Activated naive CD4-positive, alpha-beta T cell (primary cell): ENCODE measurements around the gene RBM47.
"Not testable (repeated sequence)": the region's sequence is repeated elsewhere in the genome, so short reads cannot be mapped to it uniquely, and the experiment has no call there.

Source experiments
- DNase-seq, 4 experiments: peaks; one replicate each; lab custom pipeline; 2025; lab: John Stamatoyannopoulos, UW

Gene RBM47

DNA sequence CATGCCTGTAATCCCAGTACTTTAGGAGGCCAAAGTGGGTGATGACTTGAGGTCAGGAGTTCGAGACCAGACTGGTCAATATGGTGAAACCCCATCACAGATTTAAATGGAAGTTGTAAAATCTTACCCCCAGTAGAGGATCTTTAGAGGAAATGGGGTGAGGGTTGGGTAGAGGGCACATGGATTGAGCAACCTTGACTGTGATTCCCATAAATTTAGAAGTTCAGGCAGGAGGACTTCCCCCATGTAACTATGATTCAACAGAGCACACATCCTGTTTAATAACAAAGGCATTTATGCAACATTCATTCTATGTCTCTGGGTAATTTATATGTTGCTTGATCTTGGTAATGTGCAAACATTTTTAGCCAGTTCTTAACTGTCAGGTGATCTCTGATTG lies 143.1 kb downstream of the RBM47 start:
- DNase-seq, result no peak

DNA sequence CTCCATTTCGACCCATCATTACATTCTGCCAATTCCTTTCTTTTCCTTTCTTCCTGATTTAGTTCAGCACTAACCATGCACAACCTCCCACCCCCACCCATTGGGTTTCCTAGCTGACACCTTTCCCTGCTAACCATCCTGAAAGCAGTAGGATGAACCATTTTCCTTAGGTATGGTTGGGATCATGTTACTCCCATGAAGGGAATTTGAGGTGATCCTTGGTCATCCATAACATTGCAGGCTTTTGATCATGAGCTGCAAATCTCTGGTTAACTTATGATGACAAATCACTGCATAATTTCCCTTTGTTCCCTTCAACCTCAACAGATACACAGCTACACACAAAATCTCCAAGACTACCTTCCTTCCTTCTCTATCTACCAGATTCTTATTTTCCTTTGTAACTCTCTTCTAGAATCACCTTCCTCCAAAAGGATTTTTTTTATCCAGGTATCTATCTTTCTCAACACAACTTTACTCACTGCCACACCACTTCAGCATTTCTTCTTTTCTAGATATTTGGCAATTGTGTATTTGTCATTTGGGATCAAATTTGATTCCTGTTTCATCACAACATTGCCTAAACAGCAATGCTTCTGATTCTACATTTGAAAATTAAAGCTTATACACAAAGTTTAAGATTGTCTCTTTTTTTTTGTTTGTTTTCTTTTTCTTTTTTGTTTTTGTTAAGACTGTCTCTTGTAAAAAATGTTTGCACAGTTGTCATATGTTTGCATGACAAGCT lies 145.1 kb downstream of the RBM47 start:
- DNase-seq, result no peak

DNA sequence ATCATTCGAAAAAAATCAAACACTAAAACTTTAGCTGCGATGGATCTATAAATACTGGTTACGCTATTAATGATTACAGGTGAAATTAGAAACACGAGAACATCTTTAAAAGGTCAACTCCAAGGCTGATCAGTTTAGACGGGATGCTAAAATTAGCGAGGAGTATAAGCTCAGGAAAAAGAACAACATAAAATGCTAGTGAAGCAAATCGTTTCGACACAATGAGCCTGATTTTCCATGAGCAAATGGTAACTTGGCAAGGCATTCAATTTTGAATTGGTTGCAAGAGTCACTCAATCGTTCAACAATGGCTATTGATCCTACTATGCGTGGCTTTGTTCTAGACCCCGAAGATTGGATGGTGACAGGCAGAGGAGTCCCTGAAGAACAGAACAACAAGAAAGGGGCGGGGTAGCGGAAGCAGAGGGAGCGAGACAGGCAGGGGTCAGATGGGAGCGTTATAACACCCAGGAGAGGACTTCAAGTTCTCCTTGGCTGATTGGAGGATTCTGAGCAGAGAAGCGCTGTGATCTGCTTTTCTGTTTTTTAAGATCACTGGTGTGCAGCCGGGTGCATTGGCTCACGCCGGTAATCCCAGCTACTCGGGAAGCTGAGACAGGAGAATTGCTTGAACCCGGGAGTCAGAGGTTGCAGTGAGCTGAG lies 146.5 kb downstream of the RBM47 start:
- no peak for DNase-seq

DNA sequence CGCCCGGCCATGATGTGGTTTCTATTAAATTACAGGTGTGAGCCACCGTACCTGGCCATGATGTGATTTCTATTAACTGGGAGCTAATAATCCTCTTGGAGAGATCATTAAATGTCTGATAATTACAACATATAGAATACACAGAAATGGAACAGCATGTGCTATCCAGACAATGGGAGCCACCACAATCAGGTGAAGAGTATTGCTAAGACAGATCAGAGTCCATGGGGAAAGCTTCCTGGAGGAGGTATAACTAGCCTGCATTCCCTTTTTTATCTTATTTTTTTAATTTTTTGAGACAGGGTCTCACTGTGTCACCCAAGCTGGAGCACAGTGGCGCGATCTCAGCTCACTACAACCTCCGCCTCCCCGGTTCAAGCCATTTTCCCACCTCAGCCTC lies 147.7 kb downstream of the RBM47 start:
- no peak for DNase-seq

DNA sequence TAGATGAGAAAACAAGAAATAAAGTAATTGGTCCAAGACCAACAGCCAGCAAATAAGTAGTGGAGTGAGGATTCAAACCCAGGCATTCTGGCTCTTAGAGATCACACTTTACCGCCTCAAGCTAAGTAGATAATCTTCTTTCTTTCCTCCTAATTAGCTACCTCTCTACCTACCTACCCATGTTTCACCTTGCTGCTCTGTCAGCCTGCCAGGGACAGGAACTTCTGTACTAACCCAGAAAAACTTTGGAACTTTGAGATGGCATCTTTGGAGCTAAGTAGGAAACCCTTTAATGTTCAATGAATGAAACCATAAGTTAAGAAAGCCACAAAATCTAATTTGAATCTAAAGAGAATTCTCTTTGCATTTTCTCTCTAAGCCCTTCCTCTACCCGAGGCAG lies 149.4 kb downstream of the RBM47 start:
- no peak for DNase-seq

DNA sequence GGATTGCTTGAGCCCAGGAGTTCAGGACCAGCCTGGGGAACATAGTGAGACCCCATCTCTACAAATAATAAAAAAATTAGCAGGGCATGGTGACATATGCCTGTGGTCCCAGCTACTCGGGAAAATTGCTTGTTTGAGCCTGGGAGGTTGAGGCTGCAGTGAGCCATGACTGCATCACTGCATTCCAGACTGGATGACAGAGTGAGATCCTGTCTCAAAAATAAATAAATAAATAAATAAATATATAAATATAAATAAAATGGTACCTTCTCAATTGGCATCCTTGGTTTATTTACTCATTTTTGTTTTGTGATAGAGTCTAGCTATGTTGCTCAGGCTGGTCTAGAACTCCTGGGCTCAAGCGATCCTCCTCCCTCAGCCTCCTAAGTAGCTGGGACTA lies 150.3 kb downstream of the RBM47 start:
- no peak for DNase-seq

DNA sequence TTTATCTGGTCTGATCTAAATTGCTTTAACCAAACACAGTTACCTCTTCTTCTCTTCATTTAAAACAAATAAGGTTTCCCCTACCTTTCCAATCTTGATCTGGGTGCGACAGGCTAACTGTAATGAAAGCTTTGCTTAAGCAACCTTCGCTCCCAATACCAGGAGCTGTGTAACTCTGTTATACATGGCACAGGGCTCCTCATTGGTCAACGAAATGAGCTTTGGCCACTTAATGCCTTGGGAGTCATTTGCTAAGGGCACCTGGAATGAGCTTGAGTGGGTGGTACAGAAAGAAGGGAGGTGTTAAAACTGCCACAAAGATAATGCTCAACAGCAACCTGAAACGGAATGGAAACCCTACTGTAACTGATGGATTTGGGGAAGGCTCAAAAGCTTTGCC lies 154.1 kb downstream of the RBM47 start:
- no peak for DNase-seq

DNA sequence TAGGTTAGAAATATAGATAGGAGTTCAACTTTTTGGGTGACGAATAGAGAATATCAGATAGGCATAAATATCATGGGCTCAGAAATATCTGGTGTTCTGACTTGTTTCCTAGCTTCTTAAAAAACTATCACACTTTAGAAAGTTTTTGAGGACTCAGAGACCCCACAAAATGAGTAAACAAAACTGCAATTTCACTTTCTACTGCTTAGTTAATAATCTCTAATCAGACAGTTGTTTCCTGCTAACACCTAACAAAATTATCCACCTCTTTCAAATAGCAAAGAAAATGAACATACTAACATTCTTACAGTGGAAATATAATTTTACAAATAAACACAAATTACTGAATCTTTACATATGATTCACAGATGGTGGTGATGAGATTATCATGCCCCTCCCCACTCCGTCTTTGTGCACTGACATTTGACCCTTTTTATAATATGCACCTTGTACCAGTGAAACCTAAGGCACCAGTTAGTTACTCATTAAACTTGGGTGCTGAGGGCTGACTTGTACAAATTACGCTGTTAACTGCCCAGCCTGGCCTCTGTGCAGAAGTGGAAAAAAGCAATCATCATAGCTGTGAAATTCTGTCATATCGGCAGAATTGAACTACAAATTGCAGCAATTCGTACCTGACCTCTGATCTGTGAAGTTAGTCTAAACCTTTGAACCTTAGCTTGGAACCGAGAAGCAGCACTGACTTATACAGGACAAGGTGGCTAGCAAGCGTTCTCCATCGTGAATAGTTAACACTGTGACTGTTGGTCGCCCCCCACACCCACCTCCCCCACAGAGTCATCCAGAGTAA lies 155.9 kb downstream of the RBM47 start:
- no peak for DNase-seq

DNA sequence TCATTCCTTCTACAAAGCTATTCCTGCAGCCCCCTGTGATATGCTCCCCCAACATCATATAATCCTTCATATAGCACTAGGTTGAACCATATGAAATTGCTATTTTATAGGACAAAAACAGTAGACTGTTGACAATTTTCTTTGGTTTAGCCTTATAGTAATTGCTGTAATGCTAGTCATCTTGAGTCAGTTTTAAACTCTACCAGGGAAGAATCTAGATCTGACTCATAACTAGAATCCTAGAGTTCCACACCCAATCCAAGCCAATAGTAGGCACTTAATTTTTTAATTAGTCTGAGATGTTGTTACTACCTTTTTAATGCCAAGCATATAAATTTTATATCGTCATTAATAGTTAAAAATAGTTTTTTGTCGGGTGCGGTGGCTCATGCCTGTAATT lies 157.7 kb downstream of the RBM47 start:
- DNase-seq, result no peak

DNA sequence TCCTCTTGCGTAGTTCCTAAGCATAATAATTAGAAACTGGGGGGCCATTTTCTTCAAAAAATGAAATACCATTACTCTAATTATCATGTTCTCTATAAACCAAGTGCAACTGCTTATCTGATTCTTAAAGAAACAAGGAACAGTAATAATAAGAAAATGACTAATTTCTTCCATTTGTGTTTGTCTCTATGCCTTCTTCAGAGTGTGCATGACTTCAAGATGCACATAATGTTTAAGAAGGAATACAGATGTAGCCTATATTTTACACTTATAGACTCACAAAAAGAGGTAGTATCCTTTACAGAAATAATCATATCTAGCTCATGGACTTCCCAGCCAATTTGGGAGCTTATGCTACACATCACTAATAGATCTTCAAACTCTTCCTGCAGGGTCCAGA lies 162.9 kb downstream of the RBM47 start:
- DNase-seq, result no peak

DNA sequence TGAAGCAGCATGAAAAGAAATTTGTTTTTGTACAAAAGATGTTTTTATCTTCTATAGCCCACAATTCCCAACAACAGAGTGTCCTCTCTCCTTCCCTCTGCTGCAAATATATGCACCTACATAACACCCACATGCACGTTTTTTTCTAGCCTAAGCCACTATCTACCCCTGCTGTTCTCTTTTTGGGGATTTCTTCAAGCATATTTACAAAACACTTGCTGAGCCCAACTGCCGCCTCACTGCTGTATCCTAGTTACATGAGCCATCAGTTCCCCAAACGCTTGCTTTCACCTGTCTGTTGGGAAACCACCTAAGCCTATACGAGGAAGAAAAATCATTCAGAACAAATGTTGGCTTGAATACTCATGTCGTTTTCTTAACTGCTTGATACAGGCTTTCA lies 167.3 kb downstream of the RBM47 start:
- DNase-seq, result no peak

DNA sequence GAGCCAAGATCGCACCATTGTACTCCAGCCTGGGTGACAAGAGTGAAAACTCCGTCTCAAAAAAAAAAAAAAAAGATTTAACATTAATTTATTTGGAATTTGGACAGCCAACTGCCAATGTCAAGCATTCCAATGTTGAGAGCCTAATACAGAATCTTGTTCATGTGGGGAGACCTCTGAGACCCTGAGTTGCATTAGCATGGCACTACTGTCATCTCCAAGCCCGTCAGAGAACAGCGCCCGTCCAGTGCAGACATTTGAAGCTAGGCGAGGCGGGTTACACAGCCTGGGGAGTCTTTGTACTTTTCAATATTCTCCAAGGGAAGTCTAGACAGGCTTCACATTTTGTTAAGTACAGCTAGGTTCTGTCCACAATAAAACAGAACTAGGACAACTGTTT lies 167.8 kb downstream of the RBM47 start:
- no peak for DNase-seq

DNA sequence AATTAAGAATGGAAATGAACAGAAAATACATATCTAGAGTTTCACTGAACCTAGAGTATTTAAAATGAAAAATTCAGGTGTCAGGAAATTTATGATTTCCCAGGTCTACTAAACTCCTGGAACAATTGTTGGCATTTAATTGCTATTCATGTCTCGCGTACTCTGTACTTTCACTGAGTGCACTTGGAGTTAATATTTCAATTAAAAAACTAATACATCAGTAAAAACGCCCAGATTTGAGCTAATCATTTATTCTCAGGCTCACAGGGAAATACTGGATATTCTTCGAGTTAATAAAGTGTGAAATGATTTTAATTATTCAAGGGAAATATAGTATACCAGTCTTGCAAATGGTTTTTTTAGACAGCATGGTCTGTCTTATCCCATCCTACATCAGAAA lies 168.6 kb downstream of the RBM47 start:
- no peak for DNase-seq

DNA sequence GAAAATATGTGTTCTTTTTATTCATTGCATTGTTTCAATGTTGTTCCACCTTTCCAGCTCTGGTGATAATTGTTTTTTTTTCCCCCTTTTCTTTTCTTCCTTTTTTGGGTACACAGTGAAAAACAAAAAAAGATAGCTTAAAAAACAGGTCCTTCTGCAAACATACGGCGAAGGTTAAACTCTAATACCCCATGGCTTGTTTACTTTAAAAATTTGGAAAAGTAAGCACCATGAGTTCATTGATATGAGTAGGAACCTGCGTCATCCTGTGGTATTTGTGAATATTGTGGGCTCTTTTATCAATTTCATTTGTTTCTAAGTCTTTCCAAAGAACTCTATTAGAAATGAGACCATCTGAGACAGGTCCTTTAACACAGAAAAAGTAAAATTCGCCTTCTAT lies 171.0 kb downstream of the RBM47 start:
- DNase-seq, result no peak

DNA sequence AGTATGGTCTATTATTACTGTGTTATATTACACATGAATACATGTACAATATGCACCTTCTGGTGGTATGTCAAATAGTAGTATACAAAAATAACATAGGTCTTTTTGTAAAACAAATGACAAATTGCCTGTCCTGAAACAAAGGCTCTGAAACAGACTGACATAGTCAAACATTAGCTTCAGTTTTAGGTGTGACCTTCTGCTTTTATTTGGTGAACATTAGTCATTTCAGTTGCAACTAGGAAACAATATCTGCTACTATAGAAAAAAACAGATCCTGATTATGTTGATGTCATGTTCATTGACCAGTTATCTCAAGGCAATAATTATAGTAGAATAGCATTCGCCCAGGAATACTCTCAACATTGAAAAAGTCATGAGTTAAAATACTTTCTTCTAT lies 171.6 kb downstream of the RBM47 start:
- no peak for DNase-seq

DNA sequence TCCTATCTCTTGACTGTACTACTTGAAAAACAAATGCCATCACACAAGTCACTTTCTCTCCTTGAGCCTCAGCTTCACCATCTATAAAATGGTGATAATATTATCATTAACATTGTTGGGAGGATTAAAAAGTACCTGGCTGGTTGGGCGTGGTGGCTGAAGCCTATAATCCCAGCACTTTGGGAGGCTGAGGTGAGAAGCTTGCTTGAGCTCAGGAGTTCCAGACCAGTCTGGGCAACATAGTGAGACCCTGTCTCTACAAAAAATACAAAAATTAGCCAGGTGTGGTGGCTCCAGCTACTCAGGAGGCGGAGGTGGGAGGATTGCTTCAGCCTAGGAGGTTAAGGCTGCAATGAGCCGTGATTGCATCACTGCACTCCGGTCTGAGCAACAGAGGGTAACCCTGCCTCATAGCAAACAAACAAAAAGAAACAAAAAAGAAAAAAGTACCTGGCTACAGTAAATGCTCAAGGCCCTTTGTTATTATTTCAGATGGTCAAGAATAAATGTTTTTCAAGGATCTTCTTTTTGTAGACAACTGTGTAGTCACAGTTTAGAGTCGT lies 174.2 kb downstream of the RBM47 start:
- no peak for DNase-seq

DNA sequence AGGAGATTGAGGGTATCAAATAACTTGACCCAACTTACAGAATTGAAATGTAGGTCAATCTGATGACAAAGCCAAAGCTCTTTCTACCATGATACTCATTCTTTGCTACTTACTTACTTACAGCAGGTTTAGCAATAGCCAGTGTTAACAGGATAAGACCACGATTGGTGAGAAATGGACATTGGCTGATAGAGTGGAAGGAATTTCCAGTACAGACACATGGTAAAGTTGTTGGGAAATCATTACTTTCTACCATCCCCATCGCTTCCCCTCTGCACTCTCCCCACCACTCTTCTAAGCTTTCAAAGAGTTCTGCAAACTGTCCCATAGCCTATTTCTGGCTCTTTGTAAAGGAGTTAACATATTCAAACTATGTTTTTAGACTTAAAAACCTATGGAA lies 174.8 kb downstream of the RBM47 start:
- DNase-seq, result no peak

DNA sequence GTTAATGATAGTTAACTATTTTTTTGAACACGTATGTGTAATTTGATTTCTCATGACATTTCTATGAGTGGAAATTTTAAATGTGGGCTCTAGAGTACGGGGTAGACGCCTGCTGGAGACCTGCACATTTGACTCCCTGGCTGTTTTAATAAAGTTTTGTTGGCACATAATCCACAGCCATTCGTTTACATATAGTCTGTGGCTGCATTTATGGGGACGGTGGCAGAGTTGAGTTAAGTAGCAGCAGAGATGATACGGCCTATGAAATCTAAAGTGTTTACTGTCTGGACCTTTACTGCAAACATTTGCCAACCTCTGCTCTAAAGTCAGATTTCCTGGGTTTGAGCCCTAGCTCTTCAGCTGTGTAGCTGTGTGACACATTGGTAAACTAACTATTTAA lies 175.8 kb downstream of the RBM47 start:
- DNase-seq, result no peak

DNA sequence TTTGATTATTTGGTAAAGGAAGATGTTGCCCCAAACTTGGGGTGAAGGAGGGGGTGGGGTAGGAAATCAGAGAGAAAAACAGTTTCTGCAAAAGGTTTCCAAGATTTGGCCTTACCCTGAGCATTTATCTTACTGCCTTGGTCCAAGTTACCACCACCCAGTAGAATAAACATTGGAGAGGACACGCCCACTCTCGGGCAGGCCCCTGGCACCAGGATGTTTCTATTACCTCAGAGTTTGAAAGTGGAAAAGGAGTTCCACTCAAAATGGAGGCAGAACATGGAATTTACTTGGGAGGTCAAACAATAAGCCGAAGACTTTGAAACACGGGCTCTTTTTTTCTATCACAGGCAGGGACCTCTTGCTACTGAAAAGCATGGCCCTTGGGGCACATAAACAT lies 180.8 kb downstream of the RBM47 start:
- no peak for DNase-seq

DNA sequence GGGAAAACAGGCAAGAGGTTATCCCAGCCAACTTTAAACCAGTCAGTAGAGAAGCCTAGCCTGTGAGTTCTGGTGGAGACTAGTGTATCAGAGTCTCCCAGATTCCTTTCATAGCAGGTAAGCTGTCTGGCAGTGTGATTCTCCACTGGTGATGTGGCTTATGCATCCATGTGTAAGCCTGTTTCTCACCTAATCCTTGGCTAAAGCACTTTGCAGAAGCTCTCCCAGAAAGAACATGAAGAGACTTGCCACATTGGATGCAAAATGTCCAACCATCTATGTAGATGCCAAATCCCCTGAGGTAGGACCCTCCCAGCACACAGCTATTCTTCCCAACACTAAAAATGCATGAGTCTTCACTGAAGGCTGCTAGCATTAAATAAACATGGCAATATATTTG lies 182.8 kb downstream of the RBM47 start:
- DNase-seq, result no peak

DNA sequence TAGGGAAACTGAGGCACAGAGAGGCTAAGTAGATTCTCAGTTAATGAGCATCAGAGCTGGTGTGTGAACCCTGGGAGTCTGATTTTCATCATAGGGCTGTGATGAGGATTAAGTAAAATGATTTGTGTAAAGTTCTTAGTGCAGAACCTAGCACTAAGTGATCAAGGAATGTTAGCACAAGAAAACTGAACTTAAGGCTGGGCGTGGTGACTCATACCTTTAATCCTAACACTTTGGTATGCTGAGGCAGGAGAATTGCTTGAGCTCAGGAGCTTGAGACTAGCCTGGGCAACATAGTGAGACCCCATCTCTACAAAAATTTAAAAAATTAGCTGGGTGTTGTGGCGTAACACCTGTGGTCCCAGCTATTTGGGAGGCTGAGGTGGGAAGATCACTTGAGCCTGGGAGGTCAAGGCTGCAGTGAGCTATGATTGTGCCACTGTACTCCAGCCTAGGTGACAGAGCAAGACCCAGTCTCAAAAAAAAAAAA lies 183.4 kb downstream of the RBM47 start:
- DNase-seq, result not testable (repeated sequence)

DNA sequence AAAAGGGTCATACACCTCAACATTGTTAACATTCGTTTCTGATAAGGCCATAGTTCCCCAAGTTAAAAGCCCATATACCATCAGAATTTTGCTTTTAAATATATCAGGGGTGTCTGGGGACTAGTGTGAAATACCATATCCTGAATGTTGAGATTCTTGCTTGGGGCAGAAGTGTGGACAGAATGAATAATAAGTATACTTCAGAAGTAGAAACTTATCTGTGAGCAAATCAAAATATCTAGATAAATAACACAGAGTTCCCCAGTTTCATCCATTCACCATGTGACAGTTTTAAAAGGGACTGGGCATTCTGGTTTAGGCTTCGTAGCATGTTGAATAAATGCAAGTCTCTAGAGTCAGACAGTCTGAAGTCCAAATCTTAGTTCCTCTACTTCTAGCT lies 184.0 kb downstream of the RBM47 start:
- DNase-seq, result no peak

DNA sequence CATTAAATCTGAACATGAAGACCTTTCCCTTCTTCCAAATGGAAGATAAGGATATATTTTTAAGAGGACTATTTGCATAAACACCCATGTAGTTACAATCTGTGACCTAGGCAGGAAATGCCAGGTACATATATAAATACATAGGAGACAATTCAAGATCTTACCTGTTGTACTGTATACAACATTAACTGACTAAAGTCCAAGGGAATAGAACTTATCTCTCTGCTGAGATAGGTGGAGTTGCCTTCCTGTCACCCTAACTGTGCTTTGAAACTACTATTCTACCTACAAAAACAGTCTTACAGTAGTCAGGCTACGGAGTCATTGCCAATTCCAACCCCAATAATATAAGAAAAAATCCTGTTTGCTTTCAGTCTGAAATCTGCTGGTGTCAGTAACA lies 188.2 kb downstream of the RBM47 start:
- no peak for DNase-seq
